ENCODE measurements around the gene PRKG1. TPM values are rescaled to one million over a fixed set of nuclear protein-coding genes. Genes with fewer than 3 reads are reported as not detected.

The PRKG1 gene
- total and polyA plus RNA-seq, 2 donors (not counting 1 experiment from before 2014, with no cell fraction given) = not detected

DNA sequence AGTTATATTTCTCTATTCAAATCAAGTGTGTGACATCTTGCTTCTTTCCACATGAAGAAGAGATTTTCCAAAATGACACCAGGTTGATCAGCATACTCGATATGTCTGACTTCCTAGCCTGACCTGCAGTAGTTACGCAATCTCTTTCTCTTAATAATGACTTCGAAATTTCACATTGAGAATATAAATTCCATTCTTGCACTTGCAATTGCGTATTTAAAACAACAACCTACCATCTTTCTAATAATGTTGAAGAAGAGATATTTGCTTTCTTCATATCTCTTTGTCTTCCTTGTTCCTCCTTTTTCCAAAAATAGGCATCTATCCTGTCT is 348.8 kb downstream of the PRKG1 start:
- ATAC-seq (ENCODE audit: low read depth) = no peak
- ChIA-PET CTCF (no interaction called here), POLR2A (no interaction called here)
- no peak overlapping the region for H3K27ac ChIP-seq (ENCODE audit: low read length in 2 of 2)
- no peaks in the 10 kb centered on the region for H3K27me3 ChIP-seq (replicated peaks in 1 of 4; ENCODE audit: control extremely low read depth in 1 of 4, control insufficient read depth in 3 of 4, insufficient read depth in 4 of 4, low read length in 3 of 4)
- H3K4me2 ChIP-seq (replicated peaks; ENCODE audit: low read depth, low read length, poor library complexity, severe bottlenecking) = no peak overlapping the region
- Mint-ChIP-seq H3K27me3 (no peaks in the 10 kb centered on the region), H3K27ac (no peak overlapping the region), H3K4me3 (no peak overlapping the region), H3K9me3 (ENCODE audit: insufficient read depth) (no peaks in the 10 kb centered on the region), H3K4me1 (peaks cover 2% of the 10 kb centered on the region)
- no peak for DNase-seq
- no peaks in the 10 kb centered on the region for H3K36me3 ChIP-seq (replicated peaks in 1 of 2; ENCODE audit: control extremely low read depth in 1 of 2, control insufficient read depth in 1 of 2, extremely low read depth in 1 of 2, insufficient read depth in 2 of 2, low read length in 1 of 2)
- no peaks in the 10 kb centered on the region for H3K4me1 ChIP-seq (ENCODE audit: control insufficient read depth in 2 of 2, insufficient read depth in 2 of 2, low read length in 2 of 2)
- no peaks in the 10 kb centered on the region for H3K9me3 ChIP-seq (ENCODE audit: control extremely low read depth in 1 of 3, control insufficient read depth in 2 of 3, insufficient read depth in 1 of 3, low read length in 2 of 3)
- H2AFZ ChIP-seq (ENCODE audit: insufficient read depth, low read depth, low read length, poor library complexity, severe bottlenecking) = no peak overlapping the region
- H3K4me3 ChIP-seq (ENCODE audit: control extremely low read depth in 1 of 5, extremely low read depth in 1 of 5, insufficient read depth in 1 of 5, low read depth in 2 of 5, low read length in 4 of 5) = no peak overlapping the region
- H3K79me2 ChIP-seq (ENCODE audit: control insufficient read depth, insufficient read depth, low read length) = no peaks in the 10 kb centered on the region
- H3K9ac ChIP-seq (ENCODE audit: low read length) = no peak overlapping the region
- intact Hi-C loops (cut with micrococcal nuclease) = no loop called here
- 83% methylated on average over 1 of the region's 4 CpGs for WGBS (ENCODE audit: insufficient coverage)
- H4K20me1 ChIP-seq (ENCODE audit: control insufficient read depth, insufficient read depth, low read length, poor library complexity, severe bottlenecking) = no peaks in the 10 kb centered on the region
- TF ChIP-seq EZH2 (IDR thresholded peaks at IDR 0.05; ENCODE audit: borderline replicate concordance, insufficient read depth, low read depth, low read length, poor library complexity, severe bottlenecking) = no peak
- TF ChIP-seq, protein P1, sequence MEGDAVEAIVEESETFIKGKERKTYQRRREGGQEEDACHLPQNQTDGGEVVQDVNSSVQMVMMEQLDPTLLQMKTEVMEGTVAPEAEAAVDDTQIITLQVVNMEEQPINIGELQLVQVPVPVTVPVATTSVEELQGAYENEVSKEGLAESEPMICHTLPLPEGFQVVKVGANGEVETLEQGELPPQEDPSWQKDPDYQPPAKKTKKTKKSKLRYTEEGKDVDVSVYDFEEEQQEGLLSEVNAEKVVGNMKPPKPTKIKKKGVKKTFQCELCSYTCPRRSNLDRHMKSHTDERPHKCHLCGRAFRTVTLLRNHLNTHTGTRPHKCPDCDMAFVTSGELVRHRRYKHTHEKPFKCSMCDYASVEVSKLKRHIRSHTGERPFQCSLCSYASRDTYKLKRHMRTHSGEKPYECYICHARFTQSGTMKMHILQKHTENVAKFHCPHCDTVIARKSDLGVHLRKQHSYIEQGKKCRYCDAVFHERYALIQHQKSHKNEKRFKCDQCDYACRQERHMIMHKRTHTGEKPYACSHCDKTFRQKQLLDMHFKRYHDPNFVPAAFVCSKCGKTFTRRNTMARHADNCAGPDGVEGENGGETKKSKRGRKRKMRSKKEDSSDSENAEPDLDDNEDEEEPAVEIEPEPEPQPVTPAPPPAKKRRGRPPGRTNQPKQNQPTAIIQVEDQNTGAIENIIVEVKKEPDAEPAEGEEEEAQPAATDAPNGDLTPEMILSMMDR (IDR thresholded peaks at IDR 0.05) = no peak

- no peaks in the 10 kb centered on the region for H3K27me3 Mint-ChIP-seq
- H3K9me3 Mint-ChIP-seq (ENCODE audit: insufficient read depth) = no peaks in the 10 kb centered on the region
- H3K36me3 ChIP-seq (replicated peaks in 1 of 2; ENCODE audit: control extremely low read depth in 1 of 2, control insufficient read depth in 1 of 2, extremely low read depth in 1 of 2, insufficient read depth in 2 of 2, low read length in 1 of 2) = no peaks in the 10 kb centered on the region
- H3K4me1 ChIP-seq (ENCODE audit: control insufficient read depth in 2 of 2, insufficient read depth in 2 of 2, low read length in 2 of 2) = no peaks in the 10 kb centered on the region
- intact Hi-C loops (cut with micrococcal nuclease) = no loop called here
- TF ChIP-seq, protein P1 (IDR thresholded peaks at IDR 0.05) = no peak
- TF ChIP-seq EZH2 (IDR thresholded peaks at IDR 0.05; ENCODE audit: borderline replicate concordance, insufficient read depth, low read depth, low read length, poor library complexity, severe bottlenecking) = no peak
- ChIA-PET POLR2A (no interaction called here), CTCF (no interaction called here)
- no peak overlapping the region for H3K4me3 Mint-ChIP-seq
- 80% methylated on average over 2 of the region's 3 CpGs for WGBS (ENCODE audit: insufficient coverage)
- no peak overlapping the region for H2AFZ ChIP-seq (ENCODE audit: insufficient read depth, low read depth, low read length, poor library complexity, severe bottlenecking)
- H4K20me1 ChIP-seq (ENCODE audit: control insufficient read depth, insufficient read depth, low read length, poor library complexity, severe bottlenecking) = no peaks in the 10 kb centered on the region
- no peak for ATAC-seq (ENCODE audit: low read depth)
- no peak overlapping the region for H3K4me3 ChIP-seq (ENCODE audit: control extremely low read depth in 1 of 5, extremely low read depth in 1 of 5, insufficient read depth in 1 of 5, low read depth in 2 of 5, low read length in 4 of 5)
- no peak overlapping the region for H3K9ac ChIP-seq (ENCODE audit: low read length)
- H3K4me1 Mint-ChIP-seq = peaks cover 2% of the 10 kb centered on the region
- no peaks in the 10 kb centered on the region for H3K27me3 ChIP-seq (replicated peaks in 1 of 4; ENCODE audit: control extremely low read depth in 1 of 4, control insufficient read depth in 3 of 4, insufficient read depth in 4 of 4, low read length in 3 of 4)
- no peak for DNase-seq
- H3K27ac Mint-ChIP-seq = no peak overlapping the region
- no peak overlapping the region for H3K27ac ChIP-seq (ENCODE audit: low read length in 2 of 2)
- no peak overlapping the region for H3K4me2 ChIP-seq (replicated peaks; ENCODE audit: low read depth, low read length, poor library complexity, severe bottlenecking)
- H3K9me3 ChIP-seq (ENCODE audit: control extremely low read depth in 1 of 3, control insufficient read depth in 2 of 3, insufficient read depth in 1 of 3, low read length in 2 of 3) = no peaks in the 10 kb centered on the region
- no peaks in the 10 kb centered on the region for H3K79me2 ChIP-seq (ENCODE audit: control insufficient read depth, insufficient read depth, low read length)
Observed at GRCh38 chr10:51425431-51425830, 351.1 kb downstream of the PRKG1 start.

Data from B cell (primary cell).